Spinal cord (tissue), 10 donors: ENCODE measurements around the gene IL1RAPL2. TPM values are rescaled to one million over a fixed set of nuclear protein-coding genes. Genes with fewer than 3 reads are reported as not detected.
"Not testable (repeated sequence)": the region's sequence is repeated elsewhere in the genome, so short reads cannot be mapped to it uniquely, and the experiment has no call there.

Experiments
- DNase-seq, 6 donors: peaks; one replicate each; pipeline versions ENCODE4 v3.0.0 to v3.0.0-alpha.2; 2013 to 2015; ENCODE audit warnings: low spot score in 6 of 6, low read depth in 4 of 6
- H3K27ac ChIP-seq: one replicate; pipeline ENCODE4 v1.5.1; 2013; ENCODE audit warnings: low read depth, low read length, control low read depth
- H3K27me3 ChIP-seq: one replicate; pipeline ENCODE4 v1.6.1; 2013; ENCODE audit warnings: low read length; ENCODE audit not compliant: control insufficient read depth, insufficient read depth
- H3K36me3 ChIP-seq: one replicate; pipeline ENCODE4 v1.6.1; 2013; ENCODE audit warnings: low read length; ENCODE audit not compliant: control insufficient read depth, insufficient read depth
- H3K4me1 ChIP-seq: one replicate; pipeline ENCODE4 v1.6.1; 2013; ENCODE audit warnings: low read length; ENCODE audit not compliant: control insufficient read depth, insufficient read depth
- H3K4me3 ChIP-seq: one replicate; pipeline ENCODE4 v1.5.1; 2013; ENCODE audit warnings: low read depth, low read length, control low read depth
- H3K9me3 ChIP-seq: one replicate; pipeline ENCODE4 v1.6.1; 2013; ENCODE audit warnings: low read length; ENCODE audit not compliant: control insufficient read depth, insufficient read depth
- WGBS: methylation state at CpG from one replicate; pipeline ENCODE4 v1.1.5; 2013; ENCODE audit warnings: missing lambda C conversion rate; ENCODE audit not compliant: insufficient coverage; 5-methylcytosine and 5-hydroxymethylcytosine counted together
- polyA plus RNA-seq, 2 donors: library from polyadenylated mRNA; unstranded; fragments of 120-200 nt; gene quantifications; one replicate each; pipeline ENCODE4 v1.2.1, GENCODE V29; 2013; ENCODE audit not compliant: insufficient read length in 2 of 2
- small RNA-seq: library from RNA; depleted of rRNA; stranded (forward); fragments of <200 nt; gene quantifications from one replicate; pipeline ENCODE3, GENCODE V24; 2014; ENCODE audit warnings: low replicate concordance
- total RNA-seq, 2 donors: library from RNA; depleted of rRNA in 1 of 2; stranded (reverse); fragments of 120-200 nt in 1 of 2; fragments of >200 nt in 1 of 2; gene quantifications; one replicate each; pipeline versions ENCODE4 v1.2.3 to v1.2.4, GENCODE V29; 2013 to 2014
- donor health status: healthy.

Gene IL1RAPL2
- total and polyA plus RNA-seq, 4 donors, result 0.90 to 3.0 (median 1.3) TPM

GRCh38 chrX:105805655-105806054 lies 1239.7 kb downstream of the IL1RAPL2 start:
- not testable (repeated sequence) for DNase-seq, H3K27me3 ChIP-seq, H3K27ac ChIP-seq, H3K4me1 ChIP-seq, H3K36me3 ChIP-seq, H3K9me3 ChIP-seq, H3K4me3 ChIP-seq

GRCh38 chrX:105816517-105816916 lies 1250.5 kb downstream of the IL1RAPL2 start:
- no peaks in the 10 kb centered on the region for H3K36me3 ChIP-seq
- no peak for DNase-seq
- H3K27me3 ChIP-seq, result peaks cover 24% of the 10 kb centered on the region
- H3K27ac ChIP-seq, result no peak overlapping the region
- no peak overlapping the region for H3K4me3 ChIP-seq
- peaks cover under 1% of the 10 kb centered on the region for H3K4me1 ChIP-seq
- no peaks in the 10 kb centered on the region for H3K9me3 ChIP-seq
- 63% methylated on average over 2 of the region's 2 CpGs for WGBS

Small RNAs within 50 kb of the gene (small RNA-seq; reads per million reads assigned to genes)
- gene RNU6-207P, result not detected
